Measurements from ENCODE around the gene TATDN2. TPM values are rescaled to one million over a fixed set of nuclear protein-coding genes. Genes with fewer than 3 reads are reported as not detected.
"Not testable (repeated sequence)": the region's sequence is repeated elsewhere in the genome, so short reads cannot be mapped to it uniquely, and the experiment has no call there.

The TATDN2 gene
- total RNA-seq, 2 donors from 2014 or later, result 40.8 to 49.8 TPM

DNA sequence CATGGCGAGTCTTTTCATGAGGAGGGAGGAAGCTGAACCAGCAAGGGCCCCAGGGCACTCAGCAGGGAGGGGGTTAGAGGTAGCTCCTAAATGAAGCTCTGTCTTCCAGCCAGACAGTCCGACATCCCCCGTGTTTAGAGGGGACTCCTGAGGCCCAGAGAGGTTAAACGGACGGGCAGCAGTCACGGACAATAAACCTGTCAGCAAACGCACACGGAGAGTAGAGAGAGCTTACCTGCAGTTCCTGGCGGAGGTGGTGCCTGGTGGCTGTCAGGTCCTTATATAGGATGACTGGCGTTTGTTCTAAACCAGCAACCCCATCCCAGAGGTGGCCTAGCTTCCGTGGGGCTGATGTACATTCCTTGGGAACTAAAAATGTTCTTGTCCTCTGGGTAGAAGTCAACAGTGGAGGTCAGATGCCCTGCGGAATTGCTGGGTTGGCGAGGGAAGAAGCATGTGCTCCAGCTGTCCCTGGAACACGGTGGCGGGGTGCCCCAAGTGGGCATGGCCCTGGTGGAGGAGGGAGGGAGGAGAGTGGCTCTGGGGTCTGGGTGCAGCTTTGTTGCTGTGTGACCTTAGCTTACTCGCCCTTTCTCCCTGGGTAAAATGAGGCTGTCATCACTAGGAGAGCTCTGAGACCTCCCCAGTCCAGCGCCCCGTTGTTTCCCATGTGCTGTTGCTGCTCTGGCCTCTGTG, 42.4 kb downstream of the TATDN2 start:
- peaks cover 2 to 10% of the 10 kb centered on the region in 2 donors for H3K36me3 Mint-ChIP-seq (ENCODE audit: insufficient read depth in 2 of 2)
- H3K27ac Mint-ChIP-seq, result no peak overlapping the region
- H3K9me3 Mint-ChIP-seq, result no peaks in the 10 kb centered on the region
- ATAC-seq (replicated peaks in 1 of 2) (no peak), DNase-seq (no peak)
- peaks cover 20% of the 10 kb centered on the region for H3K4me1 Mint-ChIP-seq (ENCODE audit: low read depth)
- H3K27me3 Mint-ChIP-seq (ENCODE audit: low read depth), result no peaks in the 10 kb centered on the region
- no peak overlapping the region for H3K4me3 Mint-ChIP-seq

GRCh38 chr3:10291641-10292040, 43.4 kb downstream of the TATDN2 start:
- no peak overlapping the region for H3K27ac Mint-ChIP-seq
- H3K9me3 Mint-ChIP-seq, result no peaks in the 10 kb centered on the region
- no peak for ATAC-seq (replicated peaks in 1 of 2)
- peaks cover 4 to 16% of the 10 kb centered on the region in 2 donors for H3K36me3 Mint-ChIP-seq (ENCODE audit: insufficient read depth in 2 of 2)
- no peak for DNase-seq
- no peak overlapping the region for H3K4me3 Mint-ChIP-seq
- H3K27me3 Mint-ChIP-seq (ENCODE audit: low read depth), result no peaks in the 10 kb centered on the region
- peaks cover 16% of the 10 kb centered on the region for H3K4me1 Mint-ChIP-seq (ENCODE audit: low read depth)

DNA sequence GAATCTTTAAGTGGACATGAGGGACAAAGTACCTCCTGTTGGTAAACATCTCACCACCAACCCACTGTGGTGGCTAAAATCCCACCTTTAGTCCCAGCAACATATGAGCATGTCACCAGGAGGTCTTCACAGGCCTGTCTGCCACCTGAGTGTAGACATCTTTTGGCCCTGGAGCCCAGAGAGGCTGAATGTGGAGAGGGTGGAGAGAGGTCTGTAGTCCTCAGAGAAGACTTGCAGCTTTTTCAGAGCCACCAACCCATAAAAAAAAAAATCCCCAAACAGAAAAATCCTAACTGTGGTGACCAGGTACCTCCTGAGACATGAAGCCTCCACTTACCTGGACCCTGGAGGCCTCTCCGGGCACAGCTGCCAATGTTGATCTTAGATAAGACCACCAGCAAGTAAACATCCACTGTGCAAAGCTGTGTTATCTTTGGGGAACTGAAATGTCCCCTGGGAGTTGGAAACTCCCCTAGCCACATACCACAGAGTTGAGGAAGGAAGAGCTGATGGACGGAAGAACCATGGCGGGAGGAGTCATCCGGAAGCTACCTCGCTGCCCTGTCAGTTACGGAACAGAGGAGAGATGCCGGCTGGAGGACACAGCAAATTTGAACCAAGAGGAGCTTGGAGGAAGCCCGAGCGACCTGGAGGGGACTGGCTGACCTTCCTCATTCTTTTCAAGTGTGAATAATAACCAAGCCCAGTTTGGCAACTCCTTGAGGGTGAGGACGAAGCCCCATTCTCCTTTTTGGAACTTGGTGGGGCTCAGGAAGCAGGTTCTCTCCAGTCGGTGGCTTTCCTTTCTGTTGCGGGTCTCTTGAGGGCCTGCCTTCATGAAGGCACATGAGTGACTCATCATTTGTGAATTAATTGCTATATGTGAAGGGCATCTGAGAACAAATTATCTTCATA, 44.5 kb downstream of the TATDN2 start, which contains the start of gene GHRL:
GHRL (minus strand) TSS at position 443 of the 915 bp plus-strand sequence. CDS start 2,767 bp downstream, outside the sequence.
- Mint-ChIP-seq H3K4me3 (no peak within 1 kb of the TSS), H3K27me3 (ENCODE audit: low read depth) (no peaks in the 10 kb centered on the region), H3K36me3 (ENCODE audit: insufficient read depth in 2 of 2) (peaks cover 8 to 19% of the 10 kb centered on the region in 2 donors), H3K27ac (peak within 1 kb of the TSS; percentile 12), H3K4me1 (ENCODE audit: low read depth) (peaks cover 16% of the 10 kb centered on the region), H3K9me3 (no peaks in the 10 kb centered on the region)
- peak in 1 of 2 donors; percentile 22 for ATAC-seq (replicated peaks in 1 of 2)
- no peak for DNase-seq

GRCh38 chr3:10294030-10294586, 45.8 kb downstream of the TATDN2 start:
- ATAC-seq (replicated peaks in 1 of 2) (no peak), DNase-seq (no peak)
- Mint-ChIP-seq H3K9me3 (no peaks in the 10 kb centered on the region), H3K27me3 (ENCODE audit: low read depth) (no peaks in the 10 kb centered on the region), H3K4me1 (ENCODE audit: low read depth) (peaks cover 22% of the 10 kb centered on the region), H3K27ac (no peak overlapping the region), H3K36me3 (ENCODE audit: insufficient read depth in 2 of 2) (peaks cover 8 to 21% of the 10 kb centered on the region in 2 donors), H3K4me3 (no peak overlapping the region)

- not testable (repeated sequence) for DNase-seq; H3K27me3 Mint-ChIP-seq (ENCODE audit: low read depth); H3K9me3 Mint-ChIP-seq; H3K27ac Mint-ChIP-seq; H3K4me3 Mint-ChIP-seq; ATAC-seq (replicated peaks in 1 of 2)
- Mint-ChIP-seq H3K36me3 (ENCODE audit: insufficient read depth in 2 of 2) (peaks cover 6 to 22% of the 10 kb centered on the region in 2 donors), H3K4me1 (ENCODE audit: low read depth) (peaks cover 17% of the 10 kb centered on the region)
Observed at GRCh38 chr3:10298064-10298463, 49.8 kb downstream of the TATDN2 start.

- no peak for DNase-seq
- Mint-ChIP-seq H3K4me1 (ENCODE audit: low read depth) (peaks cover 17% of the 10 kb centered on the region), H3K27ac (peak overlapping the region; percentile 43), H3K36me3 (ENCODE audit: insufficient read depth in 2 of 2) (peaks cover 6 to 25% of the 10 kb centered on the region in 2 donors), H3K27me3 (ENCODE audit: low read depth) (no peaks in the 10 kb centered on the region), H3K9me3 (no peaks in the 10 kb centered on the region), H3K4me3 (no peak overlapping the region)
- ATAC-seq (replicated peaks in 1 of 2), result no peak
Observed at GRCh38 chr3:10299175-10299574, 50.9 kb downstream of the TATDN2 start.

DNA sequence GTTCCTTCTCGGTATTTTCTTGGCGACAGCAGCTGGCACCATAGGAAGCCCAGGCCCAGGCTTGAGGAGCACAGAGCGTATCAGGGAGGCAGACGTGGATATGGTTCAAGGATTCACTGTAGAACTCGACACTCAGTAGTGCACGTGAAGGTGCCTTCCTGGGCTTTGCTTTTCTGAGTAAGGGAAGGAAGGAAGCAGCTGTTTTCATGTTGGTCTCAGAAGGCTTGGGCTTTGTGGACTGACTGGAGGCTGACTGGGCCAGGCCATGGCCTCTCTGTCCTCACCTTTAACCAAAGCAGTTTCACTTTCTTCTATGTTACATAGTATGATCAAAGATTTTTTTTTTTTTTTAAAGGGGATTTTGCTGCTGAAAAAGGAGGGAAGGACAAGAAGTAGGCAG, 51.4 kb downstream of the TATDN2 start:
- H3K27ac Mint-ChIP-seq, result peak overlapping the region; percentile 87
- H3K27me3 Mint-ChIP-seq (ENCODE audit: low read depth), result no peaks in the 10 kb centered on the region
- ATAC-seq (replicated peaks in 1 of 2) (peak; percentile 62 to 69), DNase-seq (no peak)
- no peak overlapping the region for H3K4me3 Mint-ChIP-seq
- peaks cover 17% of the 10 kb centered on the region for H3K4me1 Mint-ChIP-seq (ENCODE audit: low read depth)
- H3K36me3 Mint-ChIP-seq (ENCODE audit: insufficient read depth in 2 of 2), result peaks cover 6 to 25% of the 10 kb centered on the region in 2 donors
- H3K9me3 Mint-ChIP-seq, result no peaks in the 10 kb centered on the region

- H3K27ac Mint-ChIP-seq, result peak overlapping the region; percentile 87
- no peaks in the 10 kb centered on the region for H3K9me3 Mint-ChIP-seq
- no peaks in the 10 kb centered on the region for H3K27me3 Mint-ChIP-seq (ENCODE audit: low read depth)
- peaks cover 17% of the 10 kb centered on the region for H3K4me1 Mint-ChIP-seq (ENCODE audit: low read depth)
- H3K4me3 Mint-ChIP-seq, result no peak overlapping the region
- H3K36me3 Mint-ChIP-seq (ENCODE audit: insufficient read depth in 2 of 2), result peaks cover 6 to 22% of the 10 kb centered on the region in 2 donors
- ATAC-seq (replicated peaks in 1 of 2) (peak in 1 of 2 donors; percentile 5), DNase-seq (no peak)
Observed at GRCh38 chr3:10300087-10300486, 51.8 kb downstream of the TATDN2 start.

GRCh38 chr3:10303105-10303504, 54.8 kb downstream of the TATDN2 start:
- DNase-seq, result no peak
- no peak overlapping the region for H3K4me3 Mint-ChIP-seq
- H3K27ac Mint-ChIP-seq, result no peak overlapping the region
- no peaks in the 10 kb centered on the region for H3K27me3 Mint-ChIP-seq (ENCODE audit: low read depth)
- H3K4me1 Mint-ChIP-seq (ENCODE audit: low read depth), result peaks cover 17% of the 10 kb centered on the region
- ATAC-seq (replicated peaks in 1 of 2), result no peak
- H3K36me3 Mint-ChIP-seq (ENCODE audit: insufficient read depth in 2 of 2), result peaks cover 4 to 10% of the 10 kb centered on the region in 2 donors
- H3K9me3 Mint-ChIP-seq, result no peaks in the 10 kb centered on the region

DNA sequence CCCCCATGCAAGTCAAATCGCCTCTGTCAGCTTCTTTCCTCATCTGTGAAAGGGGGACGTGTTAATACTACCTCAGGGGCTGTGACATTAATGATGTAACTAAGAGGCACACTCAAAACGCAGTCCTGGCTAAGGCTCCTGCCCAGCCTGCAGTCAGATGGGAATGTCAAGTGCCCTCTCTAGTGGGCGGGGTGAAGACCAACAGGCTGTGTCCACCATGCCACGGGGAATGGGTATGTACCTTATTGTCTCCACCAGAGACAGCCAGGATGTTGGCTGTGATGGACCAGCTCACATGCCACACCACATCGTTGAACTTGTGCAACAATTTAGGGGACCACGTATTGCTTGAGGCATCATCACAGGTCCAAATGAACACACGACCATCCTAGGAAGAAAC, 55.5 kb downstream of the TATDN2 start:
- Mint-ChIP-seq H3K4me3 (no peak overlapping the region), H3K4me1 (ENCODE audit: low read depth) (peaks cover 14% of the 10 kb centered on the region), H3K9me3 (no peaks in the 10 kb centered on the region), H3K27me3 (ENCODE audit: low read depth) (no peaks in the 10 kb centered on the region), H3K27ac (no peak overlapping the region), H3K36me3 (ENCODE audit: insufficient read depth in 2 of 2) (peaks cover 4 to 14% of the 10 kb centered on the region in 2 donors)
- ATAC-seq (replicated peaks in 1 of 2) (peak in 1 of 2 donors; percentile 17), DNase-seq (no peak)

- Mint-ChIP-seq H3K36me3 (ENCODE audit: insufficient read depth in 2 of 2) (peaks cover 4 to 18% of the 10 kb centered on the region in 2 donors), H3K4me3 (no peak overlapping the region), H3K27me3 (ENCODE audit: low read depth) (no peaks in the 10 kb centered on the region), H3K9me3 (no peaks in the 10 kb centered on the region), H3K27ac (no peak overlapping the region), H3K4me1 (ENCODE audit: low read depth) (peaks cover 4% of the 10 kb centered on the region)
- DNase-seq (no peak), ATAC-seq (replicated peaks in 1 of 2) (no peak)
Observed at GRCh38 chr3:10304905-10305304, 56.6 kb downstream of the TATDN2 start.

GRCh38 chr3:10305331-10305902, 57.2 kb downstream of the TATDN2 start:
- DNase-seq (no peak), ATAC-seq (replicated peaks in 1 of 2) (no peak)
- Mint-ChIP-seq H3K9me3 (no peaks in the 10 kb centered on the region), H3K4me3 (no peak overlapping the region), H3K27ac (no peak overlapping the region), H3K4me1 (ENCODE audit: low read depth) (peaks cover 6% of the 10 kb centered on the region), H3K36me3 (ENCODE audit: insufficient read depth in 2 of 2) (peaks cover 4 to 19% of the 10 kb centered on the region in 2 donors), H3K27me3 (ENCODE audit: low read depth) (no peaks in the 10 kb centered on the region)

All from activated T-cell treated with anti-CD3 and anti-CD28 coated beads, Interleukin-2, amount 50 U/mL, for 72 hours (primary cell).